H1 (cell line): Measurements from ENCODE around the gene HOXB5. TPM values are rescaled to one million over a fixed set of nuclear protein-coding genes. Genes with fewer than 3 reads are reported as not detected.

Source experiments
- CBX8 ChIP-seq: fragments of 300-800, 300-1000 bp; sonication (generic); IDR thresholded peaks from 2 replicates; pipeline ENCODE4 v1.7.1; 2016; ENCODE audit warnings: low read depth, low read length, borderline replicate concordance
- CHD7 ChIP-seq: fragments of 300-600 bp; sonication (generic); IDR thresholded peaks from 2 replicates; pipeline ENCODE4 v1.7.1; 2012; ENCODE audit warnings: low read length, moderate library complexity, mild to moderate bottlenecking, inconsistent platforms; ENCODE audit not compliant: insufficient replicate concordance
- E2F6 ChIP-seq: IDR thresholded peaks from 2 replicates; pipeline ENCODE4 v1.6.1; 2012; ENCODE audit warnings: inconsistent platforms
- RNF2 ChIP-seq: fragments of 200-900, 300-1000 bp; sonication (generic); IDR thresholded peaks from 2 replicates; pipeline ENCODE4 v1.7.1; 2016; ENCODE audit warnings: borderline replicate concordance, low read depth, mild to moderate bottlenecking, antibody characterized with exemption, low read length; ENCODE audit not compliant: poor library complexity, severe bottlenecking; ENCODE audit errors: missing control alignments
- polyA plus RNA-seq, 7 experiments: library from polyadenylated mRNA; depleted of rRNA in 3 of 7; stranded (reverse) in 5 of 7; unstranded in 2 of 7; fragments of >200 nt in 5 of 7; fragments of 200-250 nt in 2 of 7; gene quantifications; 1 replicate in 5 of 7; 2 replicates in 1 of 7; 4 replicates in 1 of 7; pipeline versions ENCODE4 v1.2.1 to v1.2.3, GENCODE V29; 2011 to 2013; ENCODE audit warnings: missing spikeins in 2 of 7, mixed read lengths in 2 of 7
- total RNA-seq: library from RNA; stranded (reverse); fragmentation: NEBNext Ultra II Directional; extraction: Animal tissue kit (Norgen Biotek cat#: 25700); gene quantifications from 2 replicates; pipeline ENCODE4 v1.2.1, GENCODE V29; 2021

The HOXB5 gene
- total and polyA plus RNA-seq, 2 of the 8 experiments (the other 6 are each of a cell fraction or from before 2014, with no cell fraction given) = not detected

- TF ChIP-seq RNF2 (peak; percentile 85), CBX8 (0 out of 2 replicates have a peak, but pooled peaks have one; percentile 18), E2F6 (no peak), CHD7 (no peak)
These were observed 38.0 kb downstream of the HOXB5 start (continued) for GRCh38 chr17:48555258-48556228.
